Keratinocyte (primary cell): ENCODE data around the gene FBXO44. TPM values are rescaled to one million over a fixed set of nuclear protein-coding genes. Genes with fewer than 3 reads are reported as not detected.

ENCODE experiments used
- DNase-seq: peaks from one replicate; pipeline ENCODE4 v3.0.0-alpha.2; 2011; ENCODE audit warnings: low read depth, missing footprints, low spot score
- FAIRE-seq: peaks from 2 replicates; lab custom pipeline; 2011; peaks lifted over from hg19 to GRCh38; lab: Jason Lieb, UNC
- H2AFZ ChIP-seq: 2 replicates; pipeline ENCODE4 v1.6.0; 2012; ENCODE audit warnings: low read length, control low read depth, inconsistent platforms; ENCODE audit not compliant: control insufficient read depth
- H3K27ac ChIP-seq: 2 replicates; pipeline ENCODE4 v1.5.1; 2011; ENCODE audit warnings: low read length; ENCODE audit not compliant: control insufficient read depth, insufficient read depth
- H3K27me3 ChIP-seq: 3 replicates; pipeline ENCODE4 v1.6.0; 2011; ENCODE audit warnings: low read length; ENCODE audit not compliant: control insufficient read depth, insufficient read depth; ENCODE audit errors: extremely low read depth
- H3K36me3 ChIP-seq, 2 experiments: 2 replicates in 1 of 2; 3 replicates in 1 of 2; pipeline ENCODE4 v1.5.1; 2011; ENCODE audit warnings: low read length in 2 of 2, mild to moderate bottlenecking in 1 of 2; ENCODE audit not compliant: control insufficient read depth in 2 of 2, insufficient read depth in 2 of 2; ENCODE audit errors: extremely low read depth in 1 of 2
- H3K4me1 ChIP-seq: 3 replicates; pipeline ENCODE4 v1.5.1; 2011; ENCODE audit warnings: low read length; ENCODE audit not compliant: control insufficient read depth, insufficient read depth; ENCODE audit errors: extremely low read depth
- H3K4me2 ChIP-seq: 3 replicates; pipeline ENCODE4 v1.6.0; 2011; ENCODE audit warnings: low read depth, low read length; ENCODE audit not compliant: control insufficient read depth, insufficient read depth; ENCODE audit errors: extremely low read depth
- H3K4me3 ChIP-seq, 3 experiments: fragments of 200-600 bp in 1 of 3; sonication (generic) in 1 of 3; 2 replicates in 2 of 3; 3 replicates in 1 of 3; pipeline ENCODE4 v1.5.1; 2011 to 2016; ENCODE audit warnings: low read length in 3 of 3, mild to moderate bottlenecking in 3 of 3, control low read depth in 2 of 3, inconsistent platforms in 1 of 3, low read depth in 1 of 3, mixed read lengths in 1 of 3, mixed run types in 1 of 3, moderate library complexity in 1 of 3; ENCODE audit not compliant: control insufficient read depth in 2 of 3, insufficient read depth in 2 of 3; ENCODE audit errors: extremely low read depth in 1 of 3
- H3K79me2 ChIP-seq: 2 replicates; pipeline ENCODE4 v1.6.0; 2012; ENCODE audit warnings: low read length; ENCODE audit not compliant: control insufficient read depth, insufficient read depth
- H3K9ac ChIP-seq: 3 replicates; pipeline ENCODE4 v1.6.0; 2011; ENCODE audit warnings: low read length; ENCODE audit not compliant: control insufficient read depth, insufficient read depth; ENCODE audit errors: extremely low read depth
- H3K9me1 ChIP-seq: 3 replicates; pipeline ENCODE4 v1.6.0; 2011; ENCODE audit warnings: low read length; ENCODE audit not compliant: control insufficient read depth, insufficient read depth; ENCODE audit errors: extremely low read depth
- H3K9me3 ChIP-seq: 2 replicates; pipeline ENCODE4 v1.5.1; 2012; ENCODE audit warnings: low read depth, low read length; ENCODE audit not compliant: control insufficient read depth
- H4K20me1 ChIP-seq: 3 replicates; pipeline ENCODE4 v1.6.0; 2011; ENCODE audit warnings: low read length; ENCODE audit not compliant: control insufficient read depth, insufficient read depth; ENCODE audit errors: extremely low read depth
- EZH2 ChIP-seq: IDR thresholded peaks from one replicate; pipeline ENCODE4 v1.6.1; 2012; ENCODE audit warnings: inconsistent platforms, mild to moderate bottlenecking, low read length, moderate library complexity
- dilution Hi-C: fragments of 300-500 bp; cut with MboI; formaldehyde crosslinking; loops from one replicate; pipeline ENCODE4 v1.7.0; 2020; ENCODE audit warnings: low sequenced_read_pairs; ENCODE audit not compliant: extremely low pct_ligation_motif_present
- polyA plus RNA-seq, 5 experiments: library from polyadenylated mRNA; depleted of rRNA in 3 of 5; stranded (reverse) in 3 of 5; stranded (forward) in 1 of 5; unstranded in 1 of 5; fragments of >200 nt; gene quantifications; 1 replicate in 1 of 5; 2 replicates in 3 of 5; 3 replicates in 1 of 5; pipeline versions ENCODE4 v1.2.1 to v1.2.3, GENCODE V29; 2011 to 2012; ENCODE audit warnings: missing spikeins in 2 of 5, low read depth in 1 of 5, low replicate concordance in 1 of 5
- TF ChIP-seq, protein P1 (sequence below), 3 experiments: IDR thresholded peaks in 1 of 3; conservative IDR thresholded peaks in 1 of 3; optimal IDR thresholded peaks in 1 of 3; 2 replicates in 2 of 3; 3 replicates in 1 of 3; pipeline versions ENCODE3 to v1.5.1; 2011; ENCODE audit warnings: low read length in 3 of 3, mild to moderate bottlenecking in 3 of 3, moderate library complexity in 2 of 3, control low read depth in 1 of 3, inconsistent platforms in 1 of 3; ENCODE audit not compliant: insufficient read depth in 2 of 3; ENCODE audit errors: extremely low read depth in 1 of 3

FBXO44 gene
- polyA plus RNA-seq, 1 donor (not counting 4 experiments of a cell fraction or from before 2014, with no cell fraction given), result 23.1 TPM

DNA sequence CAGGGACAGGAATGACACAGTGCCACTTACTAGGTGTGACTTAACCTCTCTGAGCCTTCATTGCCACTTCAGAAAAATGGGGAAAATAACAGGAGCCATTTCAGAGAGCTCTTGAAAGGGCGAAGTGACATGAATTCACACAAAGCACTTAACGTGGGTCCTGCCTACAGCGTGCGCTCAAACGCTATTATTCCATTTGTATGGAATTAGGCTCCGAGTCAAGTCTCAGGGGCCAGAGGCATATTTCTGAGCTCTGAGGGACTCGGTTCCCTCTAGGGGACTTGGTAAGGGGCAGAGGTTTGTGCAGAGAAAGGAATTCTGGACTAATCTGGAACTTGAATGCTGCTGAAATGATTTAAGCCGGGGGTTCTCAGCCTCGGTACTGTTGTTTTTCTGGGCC, 50.9 kb downstream of the FBXO44 start:
- H3K4me3 ChIP-seq, result no peak overlapping the region
- DNase-seq, result no peak
- dilution Hi-C loops, result no loop called here
- H4K20me1 ChIP-seq, result no peaks in the 10 kb centered on the region
- H3K4me1 ChIP-seq, result peaks cover 3% of the 10 kb centered on the region
- no peak overlapping the region for H3K9ac ChIP-seq
- H3K27ac ChIP-seq, result no peak overlapping the region
- H3K27me3 ChIP-seq, result peaks cover 55% of the 10 kb centered on the region
- no peaks in the 10 kb centered on the region for H3K9me1 ChIP-seq
- no peaks in the 10 kb centered on the region for H3K9me3 ChIP-seq
- H3K4me2 ChIP-seq, result no peak overlapping the region
- TF ChIP-seq, protein P1, sequence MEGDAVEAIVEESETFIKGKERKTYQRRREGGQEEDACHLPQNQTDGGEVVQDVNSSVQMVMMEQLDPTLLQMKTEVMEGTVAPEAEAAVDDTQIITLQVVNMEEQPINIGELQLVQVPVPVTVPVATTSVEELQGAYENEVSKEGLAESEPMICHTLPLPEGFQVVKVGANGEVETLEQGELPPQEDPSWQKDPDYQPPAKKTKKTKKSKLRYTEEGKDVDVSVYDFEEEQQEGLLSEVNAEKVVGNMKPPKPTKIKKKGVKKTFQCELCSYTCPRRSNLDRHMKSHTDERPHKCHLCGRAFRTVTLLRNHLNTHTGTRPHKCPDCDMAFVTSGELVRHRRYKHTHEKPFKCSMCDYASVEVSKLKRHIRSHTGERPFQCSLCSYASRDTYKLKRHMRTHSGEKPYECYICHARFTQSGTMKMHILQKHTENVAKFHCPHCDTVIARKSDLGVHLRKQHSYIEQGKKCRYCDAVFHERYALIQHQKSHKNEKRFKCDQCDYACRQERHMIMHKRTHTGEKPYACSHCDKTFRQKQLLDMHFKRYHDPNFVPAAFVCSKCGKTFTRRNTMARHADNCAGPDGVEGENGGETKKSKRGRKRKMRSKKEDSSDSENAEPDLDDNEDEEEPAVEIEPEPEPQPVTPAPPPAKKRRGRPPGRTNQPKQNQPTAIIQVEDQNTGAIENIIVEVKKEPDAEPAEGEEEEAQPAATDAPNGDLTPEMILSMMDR (optimal IDR thresholded peaks at IDR 0.05 in 1 of 3, IDR thresholded peaks at IDR 0.05 in 1 of 3, conservative IDR thresholded peaks at IDR 0.05 in 1 of 3; ENCODE audit: extremely low read depth in 1 of 3, insufficient read depth in 2 of 3, low read length in 3 of 3), result no peak
- TF ChIP-seq EZH2, result no peak
- no peaks in the 10 kb centered on the region for H3K79me2 ChIP-seq
- H2AFZ ChIP-seq, result no peak overlapping the region
- H3K36me3 ChIP-seq, result no peaks in the 10 kb centered on the region
- FAIRE-seq, result no peak

DNA sequence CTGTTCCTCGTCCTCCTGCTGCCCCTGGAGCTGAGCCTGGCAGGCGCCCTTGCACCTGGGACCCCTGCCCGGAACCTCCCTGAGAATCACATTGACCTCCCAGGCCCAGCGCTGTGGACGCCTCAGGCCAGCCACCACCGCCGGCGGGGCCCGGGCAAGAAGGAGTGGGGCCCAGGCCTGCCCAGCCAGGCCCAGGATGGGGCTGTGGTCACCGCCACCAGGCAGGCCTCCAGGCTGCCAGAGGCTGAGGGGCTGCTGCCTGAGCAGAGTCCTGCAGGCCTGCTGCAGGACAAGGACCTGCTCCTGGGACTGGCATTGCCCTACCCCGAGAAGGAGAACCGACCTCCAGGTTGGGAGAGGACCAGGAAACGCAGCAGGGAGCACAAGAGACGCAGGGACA, 51.6 kb downstream of the FBXO44 start:
- dilution Hi-C loops, result no loop called here
- H3K4me2 ChIP-seq, result no peak overlapping the region
- H3K36me3 ChIP-seq, result no peaks in the 10 kb centered on the region
- peaks cover 3% of the 10 kb centered on the region for H3K4me1 ChIP-seq
- H3K9ac ChIP-seq, result no peak overlapping the region
- no peaks in the 10 kb centered on the region for H3K9me1 ChIP-seq
- no peaks in the 10 kb centered on the region for H4K20me1 ChIP-seq
- FAIRE-seq (no peak), DNase-seq (no peak)
- no peaks in the 10 kb centered on the region for H3K9me3 ChIP-seq
- H3K79me2 ChIP-seq, result no peaks in the 10 kb centered on the region
- peaks cover 48% of the 10 kb centered on the region for H3K27me3 ChIP-seq
- TF ChIP-seq, protein P1 (optimal IDR thresholded peaks at IDR 0.05 in 1 of 3, IDR thresholded peaks at IDR 0.05 in 1 of 3, conservative IDR thresholded peaks at IDR 0.05 in 1 of 3; ENCODE audit: extremely low read depth in 1 of 3, insufficient read depth in 2 of 3, low read length in 3 of 3), result no peak
- no peak for TF ChIP-seq EZH2
- no peak overlapping the region for H2AFZ ChIP-seq
- H3K4me3 ChIP-seq, result no peak overlapping the region
- H3K27ac ChIP-seq, result no peak overlapping the region
